OCI-LY7 (cell line): ENCODE data around the gene OPCML. TPM values are rescaled to one million over a fixed set of nuclear protein-coding genes. Genes with fewer than 3 reads are reported as not detected.

Experiments used
- BruUV-seq: library from RNA; stranded (reverse); fragments of 400-500 nt; replicated peaks from 2 replicates; lab custom pipeline; 2021; lab: Mats Ljungman, UMichigan
- CTCF ChIA-PET: fragments of 300-600 bp; sonication (Branson Sonifier 250); formaldehyde crosslinking; loops from one replicate; lab custom pipeline; 2022; ENCODE audit warnings: antibody characterized with exemption; ENCODE audit not compliant: unreplicated experiment; lab: Charles Lee
- POLR2A ChIA-PET: fragments of 300-600 bp; sonication (Branson Sonifier 250); formaldehyde crosslinking; loops from one replicate; lab custom pipeline; 2022; ENCODE audit warnings: antibody characterized with exemption; lab: Charles Lee
- DNase-seq: peaks from one replicate; pipeline ENCODE4 v3.0.0-alpha.2; 2015; ENCODE audit warnings: low spot score
- H2AFZ ChIP-seq: fragments of 200-600 bp; sonication (generic), shearing (Covaris generic); 2 replicates; pipeline ENCODE4 v1.6.1; 2014; ENCODE audit warnings: mild to moderate bottlenecking, antibody characterized with exemption, low read length, moderate library complexity
- H3K27ac ChIP-seq: fragments of 200-600 bp; sonication (generic); 2 replicates; pipeline ENCODE4 v1.5.1; 2014; ENCODE audit warnings: mixed run types, low read depth, mild to moderate bottlenecking, moderate library complexity, low read length, inconsistent platforms; ENCODE audit not compliant: poor library complexity, severe bottlenecking
- H3K36me3 ChIP-seq: fragments of 200-600 bp; sonication (generic); 2 replicates; pipeline ENCODE4 v1.6.1; 2014; ENCODE audit warnings: mild to moderate bottlenecking, antibody characterized with exemption, low read length, moderate library complexity, mixed read lengths; ENCODE audit not compliant: insufficient read depth
- H3K4me1 ChIP-seq: fragments of 200-600 bp; sonication (generic); 2 replicates; pipeline ENCODE4 v1.5.1; 2014; ENCODE audit warnings: mild to moderate bottlenecking, low read length; ENCODE audit not compliant: insufficient read depth, poor library complexity, severe bottlenecking
- H3K4me2 ChIP-seq: fragments of 200-600 bp; sonication (generic); 2 replicates; pipeline ENCODE4 v1.6.1; 2014; ENCODE audit warnings: mild to moderate bottlenecking, low read length
- H3K4me3 ChIP-seq: fragments of 200-600 bp; sonication (generic); 2 replicates; pipeline ENCODE4 v1.5.1; 2014; ENCODE audit warnings: mild to moderate bottlenecking, low read depth, low read length; ENCODE audit not compliant: poor library complexity, severe bottlenecking
- H3K79me2 ChIP-seq: fragments of 200-600 bp; sonication (generic); 2 replicates; pipeline ENCODE4 v1.6.1; 2016; ENCODE audit warnings: low read depth, mild to moderate bottlenecking, low read length, moderate library complexity, mixed read lengths; ENCODE audit not compliant: insufficient read depth
- H3K9me2 ChIP-seq: fragments of 200-600 bp; sonication (generic); 2 replicates; pipeline ENCODE4 v1.6.1; 2016; ENCODE audit warnings: mild to moderate bottlenecking, low read length, mixed read lengths; ENCODE audit not compliant: insufficient read depth
- H3K9me3 ChIP-seq: fragments of 200-600 bp; sonication (generic); 2 replicates; pipeline ENCODE4 v1.6.1; 2014; ENCODE audit warnings: mild to moderate bottlenecking, mixed run types, low read length, mixed read lengths
- H4K20me1 ChIP-seq: fragments of 200-600 bp; sonication (generic); 2 replicates; pipeline ENCODE4 v1.6.1; 2014; ENCODE audit warnings: mild to moderate bottlenecking, antibody characterized with exemption, low read length, moderate library complexity, mixed read lengths; ENCODE audit not compliant: insufficient read depth
- EZH2phosphoT487 ChIP-seq: fragments of 200-600 bp; sonication (generic); IDR thresholded peaks from 2 replicates; pipeline ENCODE4 v1.6.1; 2018; ENCODE audit warnings: low read depth, borderline replicate concordance, mild to moderate bottlenecking, mixed run types, antibody characterized with exemption, low read length, moderate library complexity, mixed read lengths
- intact Hi-C: fragments of 100-400 bp; cut with micrococcal nuclease; formaldehyde crosslinking; loops from one replicate; pipeline ENCODE4 v1.10.0; 2022; ENCODE audit not compliant: unreplicated experiment
- total RNA-seq, 2 experiments: library from RNA; depleted of rRNA in 1 of 2; stranded (reverse); fragments of >200 nt in 1 of 2; shearing (Covaris generic) in 1 of 2; gene quantifications; 2 replicates each; pipeline ENCODE4 v1.2.3, GENCODE V29; 2014 to 2022
- TF ChIP-seq, protein P1 (sequence below): fragments of 200-600 bp; sonication (generic); conservative IDR thresholded peaks from 2 replicates; pipeline ENCODE4 v1.5.1; 2014; ENCODE audit warnings: mild to moderate bottlenecking, antibody characterized with exemption, low read length, moderate library complexity, mixed read lengths

OPCML gene
- total RNA-seq, 2 experiments from 2014 or later = not detected

DNA sequence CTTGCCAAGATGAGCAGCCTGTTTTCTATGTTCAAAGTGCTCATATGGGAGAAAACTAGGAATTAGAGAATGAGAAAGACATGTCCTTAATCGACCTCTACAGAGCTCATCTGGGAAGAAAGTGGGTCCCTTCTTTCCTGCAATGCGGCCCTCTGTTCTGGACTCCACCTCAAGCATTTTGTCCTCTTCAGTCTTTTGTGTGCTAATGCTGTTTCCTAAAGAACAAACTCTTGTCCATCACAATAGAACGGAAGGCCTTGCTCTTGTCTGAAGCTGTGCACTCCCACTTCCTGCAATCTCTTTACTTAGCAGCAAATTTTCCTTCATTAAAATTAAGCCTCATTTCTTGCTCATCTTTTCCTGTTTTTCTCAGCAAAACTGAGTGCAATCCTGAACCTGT, 206.6 kb downstream of the OPCML start:
- H3K79me2 ChIP-seq = no peaks in the 10 kb centered on the region
- intact Hi-C loops = no loop called here
- no peak for DNase-seq
- H4K20me1 ChIP-seq = no peaks in the 10 kb centered on the region
- BruUV-seq = no TSS peak
- H3K27ac ChIP-seq = no peak overlapping the region
- H2AFZ ChIP-seq = no peak overlapping the region
- no peak overlapping the region for H3K4me3 ChIP-seq
- H3K36me3 ChIP-seq = no peaks in the 10 kb centered on the region
- H3K4me2 ChIP-seq = no peak overlapping the region
- ChIA-PET CTCF (no interaction called here), POLR2A (no interaction called here)
- no peaks in the 10 kb centered on the region for H3K9me2 ChIP-seq
- H3K4me1 ChIP-seq = no peaks in the 10 kb centered on the region
- TF ChIP-seq EZH2phosphoT487 = no peak
- TF ChIP-seq, protein P1, sequence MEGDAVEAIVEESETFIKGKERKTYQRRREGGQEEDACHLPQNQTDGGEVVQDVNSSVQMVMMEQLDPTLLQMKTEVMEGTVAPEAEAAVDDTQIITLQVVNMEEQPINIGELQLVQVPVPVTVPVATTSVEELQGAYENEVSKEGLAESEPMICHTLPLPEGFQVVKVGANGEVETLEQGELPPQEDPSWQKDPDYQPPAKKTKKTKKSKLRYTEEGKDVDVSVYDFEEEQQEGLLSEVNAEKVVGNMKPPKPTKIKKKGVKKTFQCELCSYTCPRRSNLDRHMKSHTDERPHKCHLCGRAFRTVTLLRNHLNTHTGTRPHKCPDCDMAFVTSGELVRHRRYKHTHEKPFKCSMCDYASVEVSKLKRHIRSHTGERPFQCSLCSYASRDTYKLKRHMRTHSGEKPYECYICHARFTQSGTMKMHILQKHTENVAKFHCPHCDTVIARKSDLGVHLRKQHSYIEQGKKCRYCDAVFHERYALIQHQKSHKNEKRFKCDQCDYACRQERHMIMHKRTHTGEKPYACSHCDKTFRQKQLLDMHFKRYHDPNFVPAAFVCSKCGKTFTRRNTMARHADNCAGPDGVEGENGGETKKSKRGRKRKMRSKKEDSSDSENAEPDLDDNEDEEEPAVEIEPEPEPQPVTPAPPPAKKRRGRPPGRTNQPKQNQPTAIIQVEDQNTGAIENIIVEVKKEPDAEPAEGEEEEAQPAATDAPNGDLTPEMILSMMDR = no peak
- no peaks in the 10 kb centered on the region for H3K9me3 ChIP-seq

DNA sequence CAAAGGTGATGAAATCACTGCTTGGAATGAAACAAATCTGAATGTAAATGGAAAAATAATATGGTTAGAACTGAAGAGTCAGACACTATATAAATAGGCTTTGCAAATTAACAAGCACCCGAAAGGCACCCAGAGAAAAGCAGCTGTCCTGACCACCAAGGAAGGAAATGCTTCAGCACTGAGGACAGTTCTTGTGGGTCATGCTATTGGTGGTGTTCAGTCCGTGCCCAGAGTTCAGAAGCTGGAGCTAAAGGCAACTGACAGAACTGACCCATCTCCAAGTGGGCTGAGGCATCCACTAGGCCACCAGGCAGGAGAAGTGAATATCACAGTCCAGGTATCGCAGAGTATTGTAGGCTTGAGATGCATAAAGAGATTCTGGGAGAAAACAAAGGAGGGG, 208.9 kb downstream of the OPCML start:
- ChIA-PET POLR2A (no interaction called here), CTCF (no interaction called here)
- no peak overlapping the region for H2AFZ ChIP-seq
- H3K4me3 ChIP-seq = no peak overlapping the region
- no peak overlapping the region for H3K27ac ChIP-seq
- no peak for TF ChIP-seq EZH2phosphoT487
- TF ChIP-seq, protein P1 = no peak
- no peaks in the 10 kb centered on the region for H3K4me1 ChIP-seq
- BruUV-seq = no TSS peak
- DNase-seq = no peak
- H3K9me3 ChIP-seq = no peaks in the 10 kb centered on the region
- H3K79me2 ChIP-seq = no peaks in the 10 kb centered on the region
- intact Hi-C loops = no loop called here
- no peaks in the 10 kb centered on the region for H3K9me2 ChIP-seq
- no peaks in the 10 kb centered on the region for H4K20me1 ChIP-seq
- H3K36me3 ChIP-seq = no peaks in the 10 kb centered on the region
- no peak overlapping the region for H3K4me2 ChIP-seq

DNA sequence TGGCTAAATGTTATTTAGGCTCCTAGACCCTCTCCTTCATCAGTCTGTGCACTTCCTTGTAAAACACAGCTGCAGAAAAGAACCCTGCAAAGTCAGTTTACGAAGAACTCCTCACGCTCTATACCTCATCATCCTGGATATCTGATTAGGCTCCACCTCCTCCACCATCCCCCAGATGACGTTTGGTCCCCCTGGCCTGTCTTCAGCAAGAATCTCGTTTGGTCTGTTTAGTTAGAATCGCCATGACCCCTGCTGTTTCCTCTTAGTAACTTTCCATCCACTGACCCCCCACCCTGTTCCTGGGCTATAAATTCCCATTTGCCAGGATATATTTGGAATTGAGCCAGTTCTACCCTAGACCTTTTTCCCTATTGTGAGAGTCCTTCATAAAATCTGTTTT, 214.1 kb downstream of the OPCML start:
- TF ChIP-seq EZH2phosphoT487 = no peak
- TF ChIP-seq, protein P1 = no peak
- ChIA-PET POLR2A (interaction anchor here (0.6 kb wide), 1 partner anchor 86 kb away, joined by 3 read pairs; no protein-coding TSS in a partner anchor), CTCF (no interaction called here)
- Histone ChIP-seq H3K36me3 (no peaks in the 10 kb centered on the region), H3K79me2 (no peaks in the 10 kb centered on the region), H3K4me3 (no peak overlapping the region), H3K9me3 (no peaks in the 10 kb centered on the region), H3K9me2 (no peaks in the 10 kb centered on the region), H2AFZ (no peak overlapping the region), H4K20me1 (no peaks in the 10 kb centered on the region), H3K4me2 (no peak overlapping the region), H3K27ac (no peak overlapping the region), H3K4me1 (no peaks in the 10 kb centered on the region)
- no TSS peak for BruUV-seq
- no peak for DNase-seq
- intact Hi-C loops = no loop called here
